Hepatocyte (in vitro differentiated cells): ENCODE results near the gene FLT4. TPM values are rescaled to one million over a fixed set of nuclear protein-coding genes. Genes with fewer than 3 reads are reported as not detected.
A peak's percentile ranks its signal among the peaks of the same experiment; 100 is the strongest.
"Not testable (repeated sequence)": the region's sequence is repeated elsewhere in the genome, so short reads cannot be mapped to it uniquely, and the experiment has no call there.

Experiments used
- DNase-seq: peaks from one replicate; pipeline ENCODE4 v3.0.0-alpha.2; 2016; ENCODE audit warnings: low spot score
- H2AFZ ChIP-seq: fragments of 200-600 bp; sonication (generic); 2 replicates; pipeline ENCODE4 v1.6.0; 2016; ENCODE audit warnings: antibody characterized with exemption, mild to moderate bottlenecking
- H3K27ac ChIP-seq: fragments of 200-600 bp; sonication (generic); 2 replicates; pipeline ENCODE4 v1.5.1; 2016; ENCODE audit warnings: mild to moderate bottlenecking
- H3K27me3 ChIP-seq: fragments of 200-600 bp; sonication (generic); 2 replicates; pipeline ENCODE4 v1.6.1; 2016
- H3K36me3 ChIP-seq: fragments of 200-600 bp; sonication (generic); replicated peaks from 2 replicates; pipeline ENCODE4 v1.5.1; 2016; ENCODE audit warnings: low read depth; ENCODE audit not compliant: insufficient read depth
- H3K4me1 ChIP-seq: fragments of 200-600 bp; sonication (generic); 2 replicates; pipeline ENCODE4 v1.5.1; 2016; ENCODE audit warnings: mild to moderate bottlenecking, moderate library complexity; ENCODE audit not compliant: insufficient read depth
- H3K4me2 ChIP-seq: fragments of 200-600 bp; sonication (generic); 2 replicates; pipeline ENCODE4 v1.6.0; 2016
- H3K4me3 ChIP-seq: fragments of 200-600 bp; sonication (generic); 2 replicates; pipeline ENCODE4 v1.5.1; 2016; ENCODE audit warnings: mild to moderate bottlenecking
- H3K79me2 ChIP-seq: fragments of 200-600 bp; sonication (generic); 2 replicates; pipeline ENCODE4 v1.6.0; 2017; ENCODE audit warnings: mild to moderate bottlenecking
- H3K9me2 ChIP-seq: fragments of 200-600 bp; sonication (generic); replicated peaks from 2 replicates; pipeline ENCODE4 v1.6.0; 2017; ENCODE audit warnings: mild to moderate bottlenecking; ENCODE audit not compliant: insufficient read depth
- H3K9me3 ChIP-seq: fragments of 200-600 bp; sonication (generic); 2 replicates; pipeline ENCODE4 v1.5.1; 2016; ENCODE audit warnings: low read depth, mild to moderate bottlenecking
- H4K20me1 ChIP-seq: fragments of 200-600 bp; sonication (generic); 2 replicates; pipeline ENCODE4 v1.6.0; 2016; ENCODE audit warnings: mild to moderate bottlenecking; ENCODE audit not compliant: insufficient read depth, poor library complexity, severe bottlenecking
- EZH2 ChIP-seq: fragments of 200-600 bp; sonication (generic); IDR thresholded peaks from 2 replicates; pipeline ENCODE4 v1.6.1; 2016; ENCODE audit warnings: antibody characterized with exemption, mild to moderate bottlenecking, borderline replicate concordance
- EZH2phosphoT487 ChIP-seq: fragments of 200-600 bp; sonication (generic); IDR thresholded peaks from one replicate; pipeline ENCODE4 v1.6.1; 2018; ENCODE audit warnings: antibody characterized with exemption, mild to moderate bottlenecking, low read depth, moderate library complexity; ENCODE audit not compliant: unreplicated experiment, severe bottlenecking
- WGBS: methylation state at CpG from one replicate; pipeline ENCODE4 v1.1.6; 2016; ENCODE audit warnings: low lambda C conversion rate; ENCODE audit errors: missing lambda C conversion rate; 5-methylcytosine and 5-hydroxymethylcytosine counted together
- polyA plus RNA-seq: library from polyadenylated mRNA; unstranded; fragments of >200 nt; fragmentation: Nextera tagmentation; extraction: Ambion mirVana; gene quantifications from 2 replicates; pipeline ENCODE4 v1.2.1, GENCODE V29; 2016
- total RNA-seq: library from RNA; depleted of rRNA; stranded (reverse); fragments of >200 nt; gene quantifications from 2 replicates; pipeline ENCODE4 v1.2.3, GENCODE V29; 2014
- TF ChIP-seq, protein P1 (sequence below): fragments of 200-600 bp; sonication (generic); IDR thresholded peaks from 2 replicates; pipeline ENCODE4 v1.5.1; 2016; ENCODE audit warnings: antibody characterized with exemption, mild to moderate bottlenecking; ENCODE audit not compliant: poor library complexity

Gene FLT4
- total and polyA plus RNA-seq, 2 experiments from 2014 or later, result 0.83 to 0.90 TPM

DNA sequence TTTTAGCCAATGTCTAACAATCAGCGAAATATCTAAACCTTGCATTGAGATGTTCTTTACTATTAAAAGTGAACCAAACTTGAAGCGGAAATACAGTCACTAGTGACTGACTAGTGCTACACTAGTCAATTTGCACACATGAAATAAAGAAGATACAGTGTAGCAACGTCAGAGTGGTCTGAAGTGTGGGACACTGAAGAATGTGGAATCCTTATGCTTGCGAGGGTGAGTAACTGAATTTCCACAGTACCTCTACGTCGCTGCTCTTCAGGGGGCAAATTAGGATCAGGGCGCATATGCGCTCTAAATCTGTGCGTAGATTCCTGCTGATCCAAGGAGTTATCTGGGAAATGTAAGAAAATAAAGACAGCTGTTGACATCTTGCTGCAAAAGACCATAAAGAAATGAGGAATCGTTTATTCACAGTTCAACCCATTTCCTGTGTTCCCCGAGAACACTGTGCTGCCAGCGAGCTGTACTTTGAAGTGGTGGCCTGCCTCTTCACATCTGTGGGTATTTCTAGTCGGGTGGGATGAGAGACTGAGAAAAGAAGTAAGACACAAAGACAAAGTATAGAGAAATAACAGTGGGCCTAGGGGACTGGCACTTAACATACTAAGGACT lies 39.8 kb upstream of the FLT4 start:
- H3K27ac ChIP-seq, result no peak overlapping the region
- H3K4me1 ChIP-seq, result peaks cover 14% of the 10 kb centered on the region
- no peak overlapping the region for H2AFZ ChIP-seq
- TF ChIP-seq EZH2phosphoT487 (no peak), EZH2 (no peak)
- TF ChIP-seq, protein P1, sequence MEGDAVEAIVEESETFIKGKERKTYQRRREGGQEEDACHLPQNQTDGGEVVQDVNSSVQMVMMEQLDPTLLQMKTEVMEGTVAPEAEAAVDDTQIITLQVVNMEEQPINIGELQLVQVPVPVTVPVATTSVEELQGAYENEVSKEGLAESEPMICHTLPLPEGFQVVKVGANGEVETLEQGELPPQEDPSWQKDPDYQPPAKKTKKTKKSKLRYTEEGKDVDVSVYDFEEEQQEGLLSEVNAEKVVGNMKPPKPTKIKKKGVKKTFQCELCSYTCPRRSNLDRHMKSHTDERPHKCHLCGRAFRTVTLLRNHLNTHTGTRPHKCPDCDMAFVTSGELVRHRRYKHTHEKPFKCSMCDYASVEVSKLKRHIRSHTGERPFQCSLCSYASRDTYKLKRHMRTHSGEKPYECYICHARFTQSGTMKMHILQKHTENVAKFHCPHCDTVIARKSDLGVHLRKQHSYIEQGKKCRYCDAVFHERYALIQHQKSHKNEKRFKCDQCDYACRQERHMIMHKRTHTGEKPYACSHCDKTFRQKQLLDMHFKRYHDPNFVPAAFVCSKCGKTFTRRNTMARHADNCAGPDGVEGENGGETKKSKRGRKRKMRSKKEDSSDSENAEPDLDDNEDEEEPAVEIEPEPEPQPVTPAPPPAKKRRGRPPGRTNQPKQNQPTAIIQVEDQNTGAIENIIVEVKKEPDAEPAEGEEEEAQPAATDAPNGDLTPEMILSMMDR, result no peak
- no peaks in the 10 kb centered on the region for H3K36me3 ChIP-seq
- H3K27me3 ChIP-seq, result peaks cover 33% of the 10 kb centered on the region
- peak overlapping the region; percentile 47 for H3K4me2 ChIP-seq
- WGBS, result 58% methylated on average over 13 of the region's 13 CpGs
- H4K20me1 ChIP-seq, result no peaks in the 10 kb centered on the region
- no peaks in the 10 kb centered on the region for H3K9me2 ChIP-seq
- DNase-seq, result no peak
- H3K9me3 ChIP-seq, result no peaks in the 10 kb centered on the region
- H3K4me3 ChIP-seq, result no peak overlapping the region
- no peaks in the 10 kb centered on the region for H3K79me2 ChIP-seq

DNA sequence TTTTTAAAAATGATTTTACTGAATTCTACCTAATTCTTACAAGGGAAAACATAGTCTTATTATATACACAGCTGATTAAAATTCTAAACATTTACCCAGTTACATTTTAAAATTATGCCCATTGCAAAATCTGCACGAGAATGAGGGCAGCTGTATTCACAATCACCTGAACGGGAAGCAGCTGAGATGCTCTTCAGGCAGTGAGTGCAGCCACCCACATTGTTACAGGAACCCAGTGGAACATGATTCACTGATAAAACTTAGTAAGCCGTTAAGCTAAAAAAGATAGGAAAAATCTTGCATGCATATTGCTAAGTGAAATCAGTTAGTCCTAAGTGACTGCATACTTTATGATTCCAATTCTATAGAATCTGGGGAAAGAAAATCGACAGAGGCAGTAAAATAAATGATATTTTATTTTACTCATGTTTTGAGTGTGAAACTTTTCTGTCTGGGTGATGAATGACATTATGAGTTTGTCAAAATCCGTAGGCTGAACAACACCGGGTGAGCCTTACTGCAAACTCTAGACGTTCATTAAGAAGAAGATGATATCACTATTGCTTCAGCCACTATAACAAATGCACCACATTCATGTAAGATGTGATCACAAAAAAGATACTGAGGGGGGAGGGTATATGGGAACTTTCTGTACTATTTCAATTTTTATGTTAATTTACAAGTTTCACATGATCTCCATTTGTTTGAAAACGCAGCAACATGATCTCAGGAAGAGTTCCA lies 39.1 kb upstream of the FLT4 start:
- Histone ChIP-seq H3K9me3 (no peaks in the 10 kb centered on the region), H2AFZ (no peak overlapping the region), H3K4me2 (peak overlapping the region; percentile 47), H3K27me3 (peaks cover 38% of the 10 kb centered on the region), H3K79me2 (no peaks in the 10 kb centered on the region), H3K36me3 (no peaks in the 10 kb centered on the region), H3K27ac (no peak overlapping the region), H3K4me3 (no peak overlapping the region), H3K9me2 (no peaks in the 10 kb centered on the region), H4K20me1 (no peaks in the 10 kb centered on the region), H3K4me1 (peaks cover 14% of the 10 kb centered on the region)
- WGBS, result 54% methylated on average over 8 of the region's 8 CpGs
- no peak for DNase-seq
- TF ChIP-seq EZH2 (no peak), EZH2phosphoT487 (no peak)
- TF ChIP-seq, protein P1, result no peak

DNA sequence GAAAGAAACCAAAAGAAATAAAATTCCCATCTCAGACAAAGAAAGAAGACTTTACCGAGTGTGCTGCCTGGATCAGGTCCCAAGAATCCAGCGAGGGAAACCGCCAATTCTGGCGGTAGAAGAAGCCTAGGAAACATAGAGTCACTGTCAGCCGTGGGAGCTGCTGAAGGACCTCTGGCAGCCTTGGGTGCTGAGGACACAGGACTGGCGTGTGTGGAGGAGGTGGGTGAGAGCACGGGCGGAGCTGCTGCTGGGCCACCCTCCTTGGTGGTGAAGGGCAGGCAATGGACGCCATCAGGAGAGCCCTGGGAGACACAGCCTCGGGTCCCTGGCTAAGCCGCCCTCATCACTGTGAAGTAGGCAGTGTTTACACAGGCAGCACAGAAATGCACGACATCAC lies 37.4 kb upstream of the FLT4 start:
- WGBS, result 78% methylated on average over 12 of the region's 12 CpGs
- H2AFZ ChIP-seq, H4K20me1 ChIP-seq, DNase-seq, H3K4me2 ChIP-seq, H3K4me3 ChIP-seq, H3K9me2 ChIP-seq, H3K36me3 ChIP-seq, H3K79me2 ChIP-seq, H3K27ac ChIP-seq, H3K9me3 ChIP-seq: not testable (repeated sequence)
- Histone ChIP-seq H3K27me3 (peaks cover 33% of the 10 kb centered on the region), H3K4me1 (peaks cover 14% of the 10 kb centered on the region)

DNA sequence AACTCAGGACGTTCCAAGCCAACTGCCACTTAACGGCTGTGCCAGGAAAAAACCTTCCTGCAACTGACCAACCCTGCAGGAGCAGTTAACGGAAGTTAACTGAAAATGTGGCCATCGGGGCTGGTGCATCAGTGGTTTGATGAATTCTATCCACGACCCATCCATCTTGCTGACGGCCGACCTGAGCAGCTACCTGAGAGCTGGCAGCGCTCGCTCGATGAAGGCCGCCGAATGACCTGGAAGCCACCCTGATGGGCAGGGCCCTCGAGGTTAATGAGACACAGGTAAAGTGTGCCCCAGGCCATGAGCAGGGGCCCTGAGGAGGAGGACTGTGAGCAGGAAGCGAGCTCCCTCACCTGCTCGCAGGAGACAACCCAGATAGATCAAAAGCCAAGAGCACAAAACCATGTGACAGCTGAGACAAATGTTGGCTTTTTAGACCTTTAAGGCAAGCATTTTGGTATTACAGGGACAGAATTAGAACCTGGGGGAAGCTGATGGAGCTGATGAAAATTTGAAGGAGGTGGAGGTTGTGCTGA lies 35.3 kb upstream of the FLT4 start:
- Histone ChIP-seq H3K4me1 (peaks cover 4% of the 10 kb centered on the region), H3K4me3 (no peak overlapping the region), H3K79me2 (no peaks in the 10 kb centered on the region), H3K4me2 (no peak overlapping the region), H2AFZ (no peak overlapping the region), H4K20me1 (no peaks in the 10 kb centered on the region), H3K9me2 (no peaks in the 10 kb centered on the region), H3K36me3 (no peaks in the 10 kb centered on the region), H3K27ac (no peak overlapping the region), H3K9me3 (no peaks in the 10 kb centered on the region), H3K27me3 (peaks cover 24% of the 10 kb centered on the region)
- TF ChIP-seq, protein P1, result no peak
- no peak for TF ChIP-seq EZH2
- no peak for TF ChIP-seq EZH2phosphoT487
- 76% methylated on average over 15 of the region's 15 CpGs for WGBS
- DNase-seq, result no peak
